Chondrocyte (in vitro differentiated cells): ENCODE data around the gene KCNK10. TPM values are rescaled to one million over a fixed set of nuclear protein-coding genes. Genes with fewer than 3 reads are reported as not detected.

Experiments used
- DNase-seq: peaks from one replicate; pipeline ENCODE4 v3.0.0; 2021; ENCODE audit warnings: mixed read lengths, low spot score
- H3K27ac Mint-ChIP-seq: one replicate; pipeline ENCODE4 v1.8.0; 2021; ENCODE audit warnings: mild to moderate bottlenecking, moderate library complexity, mixed read lengths; ENCODE audit not compliant: unreplicated experiment
- H3K27me3 Mint-ChIP-seq: 2 replicates; pipeline ENCODE4 v1.8.0; 2021; ENCODE audit warnings: low read depth, mixed read lengths
- H3K36me3 Mint-ChIP-seq: 2 replicates; pipeline ENCODE4 v1.8.0; 2021; ENCODE audit warnings: low read depth, mixed read lengths
- H3K4me1 Mint-ChIP-seq: 2 replicates; pipeline ENCODE4 v1.8.0; 2021; ENCODE audit warnings: low read depth, mild to moderate bottlenecking, mixed read lengths
- H3K4me3 Mint-ChIP-seq: one replicate; pipeline ENCODE4 v1.8.0; 2021; ENCODE audit warnings: mild to moderate bottlenecking, moderate library complexity, mixed read lengths; ENCODE audit not compliant: unreplicated experiment
- H3K9me3 Mint-ChIP-seq: 2 replicates; pipeline ENCODE4 v1.8.0; 2021; ENCODE audit warnings: low read depth, mixed read lengths
- total RNA-seq: library from RNA; stranded (reverse); gene quantifications from 3 replicates; pipeline ENCODE4 v1.2.1, GENCODE V29; 2021
- TF ChIP-seq, protein P1 (sequence below): fragments of 200-600 bp; sonication (generic); IDR thresholded peaks from 2 replicates; pipeline ENCODE4 v1.5.0; 2021; ENCODE audit warnings: antibody characterized with exemption, mild to moderate bottlenecking, moderate library complexity

Gene KCNK10
- total RNA-seq, 1 donor from 2014 or later, result not detected

- no peak overlapping the region for H3K4me3 Mint-ChIP-seq
- DNase-seq, result no peak
- H3K36me3 Mint-ChIP-seq, result no peaks in the 10 kb centered on the region
- no peak overlapping the region for H3K27ac Mint-ChIP-seq
- TF ChIP-seq, protein P1, sequence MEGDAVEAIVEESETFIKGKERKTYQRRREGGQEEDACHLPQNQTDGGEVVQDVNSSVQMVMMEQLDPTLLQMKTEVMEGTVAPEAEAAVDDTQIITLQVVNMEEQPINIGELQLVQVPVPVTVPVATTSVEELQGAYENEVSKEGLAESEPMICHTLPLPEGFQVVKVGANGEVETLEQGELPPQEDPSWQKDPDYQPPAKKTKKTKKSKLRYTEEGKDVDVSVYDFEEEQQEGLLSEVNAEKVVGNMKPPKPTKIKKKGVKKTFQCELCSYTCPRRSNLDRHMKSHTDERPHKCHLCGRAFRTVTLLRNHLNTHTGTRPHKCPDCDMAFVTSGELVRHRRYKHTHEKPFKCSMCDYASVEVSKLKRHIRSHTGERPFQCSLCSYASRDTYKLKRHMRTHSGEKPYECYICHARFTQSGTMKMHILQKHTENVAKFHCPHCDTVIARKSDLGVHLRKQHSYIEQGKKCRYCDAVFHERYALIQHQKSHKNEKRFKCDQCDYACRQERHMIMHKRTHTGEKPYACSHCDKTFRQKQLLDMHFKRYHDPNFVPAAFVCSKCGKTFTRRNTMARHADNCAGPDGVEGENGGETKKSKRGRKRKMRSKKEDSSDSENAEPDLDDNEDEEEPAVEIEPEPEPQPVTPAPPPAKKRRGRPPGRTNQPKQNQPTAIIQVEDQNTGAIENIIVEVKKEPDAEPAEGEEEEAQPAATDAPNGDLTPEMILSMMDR, result no peak
- peaks cover 7% of the 10 kb centered on the region for H3K27me3 Mint-ChIP-seq
- no peaks in the 10 kb centered on the region for H3K4me1 Mint-ChIP-seq
- no peaks in the 10 kb centered on the region for H3K9me3 Mint-ChIP-seq
These were observed 19.9 kb upstream of the KCNK10 start for GRCh38 chr14:88342980-88343379.

GRCh38 chr14:88340357-88340756 is 17.3 kb upstream of the KCNK10 start:
- DNase-seq, result no peak
- peaks cover 11% of the 10 kb centered on the region for H3K27me3 Mint-ChIP-seq

DNA sequence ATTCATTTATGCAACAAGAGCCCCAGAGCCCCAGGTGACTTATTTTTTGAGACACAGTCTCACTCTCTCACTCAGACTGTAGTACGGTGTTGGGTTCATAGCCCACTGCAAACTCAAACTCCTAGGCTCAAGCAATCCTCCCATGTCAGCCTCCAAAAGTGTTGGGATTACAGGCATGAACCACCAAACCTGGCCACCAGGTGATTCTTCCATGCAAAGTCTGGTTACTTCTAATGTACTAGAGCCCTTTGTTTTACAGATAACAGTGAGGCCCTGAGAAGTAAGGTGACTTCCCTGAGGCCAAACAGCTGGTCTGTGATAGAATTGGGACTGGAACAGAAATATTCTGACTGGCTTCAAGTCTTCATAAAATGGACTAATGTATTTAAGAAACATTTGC is 10.0 kb upstream of the KCNK10 start:
- H3K4me1 Mint-ChIP-seq, result no peaks in the 10 kb centered on the region
- H3K27me3 Mint-ChIP-seq, result peaks cover 31% of the 10 kb centered on the region
- H3K36me3 Mint-ChIP-seq, result no peaks in the 10 kb centered on the region
- H3K9me3 Mint-ChIP-seq, result no peaks in the 10 kb centered on the region
- no peak overlapping the region for H3K27ac Mint-ChIP-seq
- TF ChIP-seq, protein P1, result no peak
- H3K4me3 Mint-ChIP-seq, result no peak overlapping the region
- DNase-seq, result no peak

More at GRCh38 chr14:88340357-88340756, 17.3 kb upstream of the KCNK10 start:
- Mint-ChIP-seq H3K4me3 (no peak overlapping the region), H3K36me3 (no peaks in the 10 kb centered on the region), H3K9me3 (no peaks in the 10 kb centered on the region), H3K4me1 (no peaks in the 10 kb centered on the region), H3K27ac (no peak overlapping the region)
- TF ChIP-seq, protein P1, result no peak

DNA sequence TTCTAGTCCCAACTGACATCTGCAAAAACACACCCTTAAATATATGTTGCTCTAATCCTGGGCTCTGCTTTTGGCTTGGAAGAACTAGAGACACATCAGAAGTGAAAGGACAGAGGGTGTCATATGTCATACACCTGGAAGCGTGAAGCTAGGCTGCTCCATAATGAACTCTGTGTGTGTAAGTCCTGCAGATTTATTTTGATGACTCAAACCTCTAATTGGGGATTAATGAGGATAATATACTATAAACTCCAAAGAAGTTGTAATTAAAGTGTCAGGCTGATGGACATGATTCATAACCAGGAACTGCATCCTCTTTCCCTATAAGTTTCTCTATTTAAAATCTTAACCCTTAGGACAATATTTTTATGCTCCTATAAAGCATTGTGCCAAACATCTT is 4.4 kb upstream of the KCNK10 start:
- H3K9me3 Mint-ChIP-seq, result no peaks in the 10 kb centered on the region
- TF ChIP-seq, protein P1, result no peak
- no peaks in the 10 kb centered on the region for H3K36me3 Mint-ChIP-seq
- H3K27ac Mint-ChIP-seq, result no peak overlapping the region
- no peak overlapping the region for H3K4me3 Mint-ChIP-seq
- peaks cover 64% of the 10 kb centered on the region for H3K27me3 Mint-ChIP-seq
- H3K4me1 Mint-ChIP-seq, result peaks cover 11% of the 10 kb centered on the region
- no peak for DNase-seq

DNA sequence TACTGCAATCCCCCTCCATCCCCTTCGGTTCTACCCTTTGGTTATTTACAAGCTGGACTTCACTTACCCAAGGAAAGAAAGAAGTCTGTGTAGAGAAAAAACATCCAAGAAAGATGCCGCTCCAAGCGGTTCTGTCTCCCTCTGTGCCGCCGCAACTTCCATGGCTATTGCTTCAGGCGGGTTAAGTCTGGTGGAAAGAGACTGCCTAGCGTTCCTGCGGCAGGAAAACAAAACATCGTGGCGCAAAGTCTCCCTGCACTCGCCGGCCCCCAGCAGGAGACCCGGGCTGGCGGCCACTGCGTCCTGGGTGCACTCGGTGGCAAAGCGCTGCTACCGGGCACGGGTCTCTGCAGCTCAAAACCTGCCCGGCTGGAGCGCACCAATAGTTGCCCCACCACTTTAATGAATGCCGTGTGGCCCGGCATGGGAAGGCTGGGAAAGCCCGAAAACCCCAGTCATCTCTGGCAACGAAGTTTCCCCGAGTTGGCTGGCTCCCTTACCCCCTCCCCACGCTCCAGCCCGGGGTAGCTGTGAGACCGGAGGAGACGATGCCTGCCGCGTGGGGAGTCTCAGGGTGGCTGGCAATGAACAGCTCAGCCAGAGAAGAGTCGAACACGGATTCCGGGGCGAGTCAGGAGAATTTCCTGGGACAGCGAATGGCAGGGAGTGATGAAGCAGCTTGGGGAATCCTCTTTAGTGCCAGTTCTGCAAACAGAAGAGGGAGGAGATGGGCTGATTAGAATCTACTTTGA is 3.5 kb upstream of the KCNK10 start:
- Mint-ChIP-seq H3K27ac (no peak overlapping the region), H3K36me3 (no peaks in the 10 kb centered on the region), H3K4me3 (peak overlapping the region; percentile 40), H3K9me3 (no peaks in the 10 kb centered on the region), H3K4me1 (peaks cover 11% of the 10 kb centered on the region), H3K27me3 (peaks cover 60% of the 10 kb centered on the region)
- TF ChIP-seq, protein P1, result no peak
- no peak for DNase-seq
